DMS53 treated with DMSO at 0.1 percent for 48 hours (cell line): ENCODE data around the gene EPN1.

Experiments
- DNase-seq: peaks from one replicate; lab custom pipeline; 2025; ENCODE audit not compliant: unreplicated experiment; lab: John Stamatoyannopoulos, UW

The EPN1 gene

DNA sequence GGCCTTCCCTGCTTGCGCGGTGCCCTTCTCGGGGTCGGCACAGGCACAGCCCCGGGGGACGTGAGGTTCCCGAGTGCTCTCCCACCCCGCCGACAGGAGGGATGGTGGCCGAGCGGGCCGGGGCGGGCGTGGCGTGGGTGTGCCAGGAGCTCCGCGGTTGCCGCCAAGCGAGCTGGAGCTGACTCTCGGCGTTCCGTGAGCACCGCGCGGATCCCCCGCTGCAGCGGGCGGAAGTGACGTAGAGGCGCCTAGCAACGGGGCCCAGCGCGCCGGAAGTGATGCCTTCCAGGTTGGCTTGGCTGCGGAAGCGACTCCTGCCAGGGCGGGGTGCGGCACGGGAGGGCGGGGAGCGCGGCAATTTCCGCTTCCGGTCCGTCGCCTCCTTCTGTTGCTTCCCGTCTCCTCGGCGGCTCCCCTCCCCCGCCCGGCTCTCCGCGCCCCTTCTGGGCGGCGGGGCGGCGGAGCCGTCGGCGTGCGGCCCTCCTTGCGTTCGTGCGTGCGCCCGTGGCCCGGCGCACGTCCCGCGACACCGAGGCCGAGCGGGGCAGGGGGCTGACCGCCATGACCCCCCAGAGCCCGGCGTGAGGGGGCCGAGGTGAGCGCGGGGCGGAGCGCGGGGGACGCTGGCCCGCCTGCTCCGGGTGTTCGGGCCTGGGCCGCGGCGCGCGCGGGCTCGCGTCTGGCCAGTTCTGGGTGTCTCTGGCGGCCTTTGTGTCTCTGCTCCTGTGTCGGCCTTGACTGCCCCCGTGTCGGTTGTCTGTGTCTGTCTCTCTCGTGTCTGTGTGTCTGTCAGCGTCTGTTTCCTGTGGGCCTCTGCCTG lies at the start of gene EPN1:
TSS of gene EPN1 (plus strand) at position 386 of the 820 bp plus-strand sequence. CDS start 3,402 bp downstream, outside the sequence.
- DNase-seq: peak; percentile 90

DNA sequence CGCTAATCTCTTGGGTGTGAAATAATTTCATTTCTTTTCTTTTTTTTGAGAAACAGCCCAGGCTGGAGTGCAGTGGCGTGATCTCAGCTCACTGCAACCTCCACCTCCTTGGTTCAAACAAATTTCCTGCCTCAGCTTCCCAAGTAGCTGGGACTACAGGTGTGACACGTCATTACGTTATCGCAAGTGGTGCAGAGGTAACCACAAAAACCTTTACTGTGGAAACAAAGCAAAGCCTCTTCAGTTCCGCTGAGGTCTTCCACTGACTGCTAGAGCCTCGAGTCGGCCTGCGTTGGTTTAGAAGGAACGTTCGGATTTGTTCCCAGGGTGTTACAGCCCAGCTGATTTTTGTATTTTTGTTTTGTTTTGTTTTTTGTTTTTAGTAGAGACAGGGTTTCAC lies 48.7 kb upstream of the EPN1 start:
- no peak for DNase-seq

DNA sequence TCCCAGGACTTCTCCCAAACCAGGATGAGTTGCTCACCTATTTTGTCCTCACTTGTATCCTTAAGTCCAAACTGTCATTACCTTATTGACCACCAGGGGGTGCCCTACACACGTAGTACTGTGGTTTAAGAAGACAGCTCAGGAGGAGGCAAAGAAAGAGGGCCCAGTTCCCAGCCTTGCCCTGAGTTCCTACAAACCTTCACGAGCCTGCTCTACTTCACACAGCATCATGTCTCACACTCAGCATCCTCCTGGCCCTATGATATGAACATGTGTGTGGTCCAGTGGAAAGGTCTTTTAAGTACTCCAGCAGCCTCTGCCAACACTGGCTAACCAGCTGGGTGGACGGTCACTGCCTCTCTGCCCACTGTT lies 42.6 kb upstream of the EPN1 start:
- DNase-seq: peak; percentile 70

DNA sequence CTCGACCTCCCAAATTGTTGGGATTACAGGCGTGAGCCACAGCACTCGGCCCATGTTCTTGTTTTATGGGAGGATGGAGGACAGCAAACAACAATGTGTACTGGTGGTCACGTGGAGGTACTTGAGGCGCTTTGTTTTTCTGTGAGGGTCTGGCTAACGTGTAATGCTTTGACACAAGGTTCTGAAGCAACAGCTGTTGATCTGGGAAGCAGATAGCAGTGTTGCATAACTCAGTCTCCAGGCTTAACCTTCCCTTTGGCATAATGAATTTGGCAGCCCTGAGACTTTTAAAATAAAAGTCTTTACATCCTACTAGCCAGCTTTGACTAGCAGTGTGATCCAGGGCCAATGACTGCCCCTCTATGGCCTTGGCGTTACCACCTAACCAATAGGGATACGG lies 41.2 kb upstream of the EPN1 start:
- DNase-seq: no peak

DNA sequence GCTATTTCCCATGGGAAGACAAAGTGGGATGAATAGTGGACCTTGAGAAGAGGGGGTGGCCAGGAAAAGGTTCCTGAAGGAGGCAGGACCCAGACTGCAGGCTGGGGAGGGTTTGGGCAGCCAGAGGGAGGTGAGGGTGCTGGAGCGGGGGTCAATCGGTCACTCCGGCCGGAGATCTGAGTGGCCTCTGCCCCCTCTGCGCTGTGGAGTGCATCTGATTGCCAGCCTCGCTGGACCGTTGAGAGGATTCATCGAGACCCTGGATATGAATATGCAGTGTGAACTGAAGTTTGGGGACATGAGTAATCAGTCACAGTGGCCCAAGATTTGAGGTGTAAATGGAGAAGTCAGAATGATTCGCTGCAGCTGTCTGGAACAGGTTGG lies 39.7 kb upstream of the EPN1 start:
- DNase-seq: no peak

DNA sequence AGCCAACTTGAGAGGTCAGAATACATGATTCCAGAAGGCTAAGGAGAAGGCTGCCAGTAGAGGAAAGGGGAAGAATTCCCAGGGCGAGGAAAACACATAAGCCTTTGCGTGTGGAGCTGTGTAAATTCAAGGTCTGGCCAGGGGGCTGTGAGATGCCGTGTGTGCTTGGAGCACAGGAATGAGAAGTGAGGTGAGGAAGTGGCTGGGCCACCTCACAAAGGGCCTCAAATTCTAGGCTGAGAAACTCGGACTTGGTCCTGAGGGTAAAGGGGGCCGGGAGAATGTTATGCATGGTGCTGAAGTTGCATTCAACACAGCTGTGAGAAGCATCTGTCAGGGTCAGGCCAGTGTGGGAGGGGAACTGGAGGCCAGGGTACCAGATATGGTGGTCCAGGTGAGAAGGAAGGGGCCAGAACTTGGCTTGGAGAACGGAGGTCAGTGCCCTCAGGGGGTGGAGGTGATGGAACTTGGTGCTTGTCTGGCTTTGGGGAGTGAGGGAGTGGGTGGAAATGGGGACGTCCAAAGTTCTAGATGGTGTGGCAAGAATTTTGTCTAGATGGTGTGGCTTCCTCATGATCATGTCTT lies 39.1 kb upstream of the EPN1 start:
- DNase-seq: no peak

DNA sequence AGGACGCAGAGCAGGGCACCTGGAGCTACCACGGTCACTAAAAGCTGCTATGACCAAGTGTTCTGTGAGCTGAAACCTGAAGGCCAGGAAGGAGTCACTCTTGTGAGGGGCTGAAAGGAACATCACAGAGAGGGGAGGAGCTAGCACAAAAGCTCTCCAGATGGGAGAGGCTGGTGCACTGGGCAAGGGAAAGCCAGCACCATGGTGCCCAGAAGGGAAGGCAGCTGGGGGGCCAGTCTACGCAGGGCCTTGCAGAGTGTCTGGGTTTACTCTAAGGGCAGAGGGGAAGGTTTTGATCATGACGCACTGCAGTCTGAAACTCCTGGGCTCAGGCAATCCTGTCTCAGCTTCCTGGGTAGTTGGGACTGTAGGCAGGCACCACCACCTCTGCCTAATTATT lies 38.3 kb upstream of the EPN1 start:
- no peak for DNase-seq

DNA sequence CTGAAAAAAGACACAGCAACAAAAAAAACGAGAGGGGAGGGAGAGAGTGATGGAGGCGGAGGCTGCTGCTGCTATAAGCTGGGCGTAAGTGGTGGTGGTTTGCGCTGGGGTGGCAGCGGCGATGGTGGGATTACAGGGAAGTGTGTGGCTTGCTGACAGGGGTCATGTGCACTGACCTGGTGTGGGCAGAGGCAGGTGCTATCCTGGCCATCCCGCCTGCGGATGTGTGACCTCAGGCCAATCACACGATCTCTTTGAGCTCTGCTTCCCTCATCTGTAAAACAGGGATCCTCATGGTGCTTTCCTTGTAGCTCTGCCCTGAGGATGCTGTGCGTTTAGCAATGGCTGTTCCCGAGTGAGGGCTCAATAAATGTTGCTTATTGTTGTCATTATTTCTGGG lies 37.5 kb upstream of the EPN1 start:
- DNase-seq: no peak

DNA sequence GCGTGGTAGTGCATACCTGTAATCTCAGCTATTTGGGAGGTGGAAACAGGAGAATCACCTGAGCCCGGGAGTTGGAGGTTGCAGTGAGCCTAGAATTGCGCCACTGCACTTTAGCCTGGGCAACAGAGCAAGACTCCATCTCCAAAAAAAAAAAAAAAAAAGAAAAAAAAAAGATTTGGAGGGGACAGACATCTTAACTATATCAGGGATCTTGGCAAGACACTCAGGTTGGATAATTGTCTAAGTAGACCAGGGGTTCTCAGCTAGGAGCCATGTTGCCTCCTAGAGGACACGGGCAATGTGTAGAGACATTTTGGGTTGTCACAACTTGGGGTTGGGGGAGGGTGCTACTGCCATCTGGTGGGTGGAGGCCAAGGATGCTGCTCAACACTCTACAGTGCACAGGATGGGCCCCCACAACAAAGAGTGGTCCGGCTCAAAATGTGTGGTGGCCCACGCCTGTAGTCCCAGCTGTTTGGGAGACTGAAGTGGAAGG lies 36.1 kb upstream of the EPN1 start:
- DNase-seq: no peak

DNA sequence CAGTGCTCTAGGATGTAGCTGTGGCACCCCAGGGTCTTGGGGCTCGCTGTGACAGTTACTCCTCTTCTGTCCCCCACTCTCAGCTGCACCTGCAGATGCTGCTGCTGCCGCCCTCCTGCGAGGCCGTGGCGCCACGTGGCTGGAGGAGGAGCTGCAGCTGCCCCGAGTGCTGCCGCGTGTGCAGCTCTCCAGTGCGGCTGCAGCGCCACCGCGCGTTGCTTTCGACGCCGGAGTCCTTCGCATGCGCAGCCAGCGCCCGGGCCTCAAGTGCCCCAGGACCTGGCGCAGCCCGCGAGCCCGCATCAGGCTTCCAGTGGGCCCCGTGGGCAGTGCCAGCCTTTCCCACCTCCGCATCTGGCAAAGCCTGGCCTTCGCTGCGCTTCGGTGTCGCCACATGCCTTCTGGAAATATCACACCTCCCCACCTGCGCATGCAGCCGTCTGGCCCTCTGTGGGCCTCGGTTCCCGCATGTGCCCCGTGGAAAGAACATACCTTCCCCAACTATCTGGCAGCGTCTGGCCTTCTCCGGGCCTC lies 34.9 kb upstream of the EPN1 start:
- peak; percentile 82 for DNase-seq

DNA sequence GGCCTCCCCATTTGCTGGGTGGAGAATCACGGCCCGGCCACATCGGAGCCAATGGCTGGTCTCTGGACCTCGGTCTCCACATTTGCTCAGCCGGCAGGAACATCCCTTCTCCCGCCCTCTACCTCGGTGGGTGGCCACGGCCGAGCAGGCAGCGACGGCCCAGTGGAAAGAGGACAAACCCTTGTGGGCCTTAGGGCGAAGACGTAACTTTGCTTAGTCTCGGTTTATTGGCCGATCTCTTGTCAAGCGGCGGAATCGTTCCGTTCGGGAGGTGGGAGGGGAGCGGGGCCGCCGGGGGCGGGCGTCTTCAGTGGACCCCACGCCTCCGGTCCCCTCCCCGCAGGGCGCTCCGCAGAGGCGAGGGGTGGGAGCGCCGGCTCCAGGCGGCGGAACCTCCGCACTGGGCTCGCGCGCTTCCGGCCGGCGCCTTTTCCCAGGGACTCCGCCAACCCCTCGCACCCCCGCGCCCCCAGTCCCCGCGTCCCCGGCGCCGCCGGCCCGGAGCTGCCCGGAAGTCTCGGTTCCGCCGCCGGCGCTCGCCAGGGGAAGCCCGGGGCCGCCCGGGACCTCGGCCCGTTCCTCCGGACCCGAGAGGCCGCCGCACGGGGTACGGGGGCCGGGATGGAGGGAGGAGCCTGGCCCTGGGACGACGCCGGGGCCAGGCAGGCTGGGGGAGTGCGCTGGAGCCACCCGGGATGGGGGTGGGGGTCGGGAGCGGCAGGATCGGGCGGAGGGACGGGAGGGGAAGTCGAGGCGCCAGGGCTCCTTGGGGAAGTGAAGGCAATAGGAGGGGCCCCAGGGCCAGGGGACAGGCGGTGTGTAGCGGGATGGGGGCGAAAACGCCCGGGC lies 34.2 kb upstream of the EPN1 start, which contains the start of gene ZNF580:
TSS of gene ZNF580 (plus strand) at position 426 of the 849 bp plus-strand sequence. CDS start 1,507 bp downstream, outside the sequence.
- peak; percentile 75 for DNase-seq

DNA sequence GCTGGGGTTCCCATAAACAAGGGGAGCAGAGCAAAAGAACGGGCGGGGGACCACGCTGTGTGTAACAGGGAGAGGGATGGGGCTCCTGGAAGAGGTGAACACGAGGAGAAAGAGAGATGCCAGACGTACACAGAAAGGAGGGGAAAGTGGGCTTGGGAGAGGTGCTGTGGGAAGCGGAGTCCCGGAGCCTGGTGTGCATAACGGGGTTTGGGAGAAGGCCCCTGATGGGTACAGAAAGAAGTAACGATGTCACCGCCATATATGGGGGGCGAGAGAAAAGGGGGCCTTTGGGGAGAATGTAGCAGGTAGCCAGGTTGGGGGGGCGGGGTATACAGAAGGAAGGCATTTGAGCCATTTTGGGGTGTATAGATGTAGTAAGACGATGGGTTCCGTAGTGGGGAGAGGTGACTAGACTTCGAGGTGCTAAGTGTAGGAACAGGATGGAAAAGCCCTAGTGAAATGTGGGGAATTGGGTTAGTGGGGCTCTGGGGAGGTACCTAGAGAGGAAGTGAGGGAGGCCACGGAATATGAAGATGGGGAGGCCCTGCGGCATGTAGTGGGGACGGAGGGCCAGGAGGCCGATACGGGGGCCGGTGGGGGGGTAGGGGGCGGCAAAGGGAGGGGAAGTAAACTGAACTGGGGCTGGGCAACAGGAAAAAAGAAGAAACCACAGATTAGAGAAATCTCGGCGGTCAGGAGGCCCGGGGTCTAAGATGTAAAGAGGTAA lies 33.4 kb upstream of the EPN1 start:
- DNase-seq: peak; percentile 16

DNA sequence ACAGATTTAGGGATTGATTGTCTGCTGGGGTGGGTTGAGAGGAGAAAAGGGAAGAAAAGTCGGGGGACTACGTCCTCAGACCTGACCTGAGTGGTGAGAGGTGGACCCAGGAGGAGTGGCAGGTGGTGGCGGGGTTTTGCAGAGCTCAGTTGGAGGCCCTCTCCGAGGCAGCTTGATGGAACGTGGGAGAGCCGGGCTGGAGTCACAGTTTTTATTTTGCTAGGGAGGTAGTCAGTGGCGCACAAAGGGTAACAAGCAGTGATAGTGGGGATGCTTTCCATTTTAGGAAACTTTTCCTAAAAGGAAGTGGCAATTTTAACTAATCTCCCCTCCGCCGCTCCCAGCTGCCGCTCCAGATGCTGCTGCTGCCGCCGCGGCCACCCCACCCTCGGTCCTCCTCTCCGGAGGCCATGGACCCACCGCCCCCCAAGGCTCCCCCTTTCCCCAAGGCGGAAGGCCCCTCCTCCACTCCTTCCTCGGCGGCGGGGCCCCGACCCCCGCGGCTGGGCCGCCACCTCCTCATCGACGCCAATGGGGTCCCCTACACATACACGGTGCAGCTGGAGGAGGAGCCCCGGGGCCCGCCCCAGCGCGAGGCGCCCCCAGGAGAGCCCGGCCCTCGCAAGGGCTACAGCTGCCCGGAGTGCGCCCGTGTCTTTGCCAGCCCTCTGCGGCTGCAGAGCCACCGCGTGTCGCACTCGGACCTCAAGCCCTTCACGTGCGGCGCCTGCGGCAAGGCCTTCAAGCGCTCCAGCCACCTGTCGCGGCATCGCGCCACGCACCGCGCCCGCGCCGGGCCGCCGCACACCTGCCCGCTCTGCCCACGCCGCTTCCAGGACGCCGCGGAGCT lies 32.6 kb upstream of the EPN1 start:
- DNase-seq: peak; percentile 16

DNA sequence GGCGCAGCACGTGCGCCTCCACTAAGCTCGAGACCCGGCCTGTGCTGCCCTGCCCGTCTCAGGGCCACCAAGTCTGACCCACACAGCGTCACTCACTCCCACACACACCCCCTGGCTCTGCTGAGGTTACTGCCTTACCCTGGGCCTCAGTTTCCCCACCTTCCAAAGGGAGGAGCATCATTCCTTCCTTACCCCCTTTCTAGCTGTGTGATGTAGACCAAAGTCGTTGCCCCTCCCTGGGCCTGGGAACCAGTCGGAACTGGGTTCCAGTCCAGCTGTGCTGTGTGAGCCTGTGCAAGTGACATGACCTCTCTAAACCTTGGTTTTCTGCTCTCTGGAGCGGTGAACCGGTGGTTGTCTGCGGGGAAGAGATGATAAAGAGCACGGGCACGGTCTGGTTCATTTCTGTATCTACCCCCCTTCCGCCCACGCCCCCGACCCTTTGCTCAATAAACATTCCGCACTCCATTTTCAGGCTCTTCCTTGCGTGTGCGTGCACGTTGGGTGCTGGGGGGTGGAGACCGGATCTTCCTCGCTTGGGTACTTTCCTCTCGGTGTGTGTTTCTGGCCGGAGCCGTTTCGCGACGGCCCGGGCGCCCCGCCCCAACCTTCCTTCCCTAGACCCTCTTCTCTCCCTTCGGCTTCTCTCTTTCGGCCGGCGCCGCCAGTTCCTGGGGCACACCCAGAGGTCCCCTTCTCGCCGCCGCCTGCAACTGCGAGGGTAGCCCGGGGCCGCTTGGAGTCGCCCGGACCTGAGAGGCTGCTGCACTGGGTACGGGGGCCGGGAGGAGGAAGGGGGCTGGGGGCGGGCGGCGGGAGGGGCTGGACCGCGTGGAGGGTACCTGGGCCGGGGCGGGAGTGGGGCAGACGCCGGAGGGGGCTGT lies 31.8 kb upstream of the EPN1 start, which contains the start of gene ZNF581:
TSS of gene ZNF581 (plus strand) at position 647 of the 884 bp plus-strand sequence. CDS start 923 bp downstream, outside the sequence.
- DNase-seq: peak; percentile 71

DNA sequence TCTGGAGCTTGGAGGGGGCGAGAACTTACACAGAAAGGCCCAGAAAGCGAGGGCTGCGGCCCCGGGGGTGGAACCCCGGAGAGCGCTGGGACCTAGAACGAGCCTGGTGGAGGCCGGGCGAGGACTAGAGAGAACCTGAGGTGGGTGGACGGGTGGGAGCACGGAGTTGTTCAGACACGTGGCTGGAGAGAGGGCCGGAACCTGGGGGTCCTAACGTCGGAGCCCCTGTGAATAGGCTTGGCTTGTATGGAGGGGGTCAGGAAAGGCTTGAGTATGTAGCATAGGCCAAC lies 31.2 kb upstream of the EPN1 start:
- DNase-seq: no peak

DNA sequence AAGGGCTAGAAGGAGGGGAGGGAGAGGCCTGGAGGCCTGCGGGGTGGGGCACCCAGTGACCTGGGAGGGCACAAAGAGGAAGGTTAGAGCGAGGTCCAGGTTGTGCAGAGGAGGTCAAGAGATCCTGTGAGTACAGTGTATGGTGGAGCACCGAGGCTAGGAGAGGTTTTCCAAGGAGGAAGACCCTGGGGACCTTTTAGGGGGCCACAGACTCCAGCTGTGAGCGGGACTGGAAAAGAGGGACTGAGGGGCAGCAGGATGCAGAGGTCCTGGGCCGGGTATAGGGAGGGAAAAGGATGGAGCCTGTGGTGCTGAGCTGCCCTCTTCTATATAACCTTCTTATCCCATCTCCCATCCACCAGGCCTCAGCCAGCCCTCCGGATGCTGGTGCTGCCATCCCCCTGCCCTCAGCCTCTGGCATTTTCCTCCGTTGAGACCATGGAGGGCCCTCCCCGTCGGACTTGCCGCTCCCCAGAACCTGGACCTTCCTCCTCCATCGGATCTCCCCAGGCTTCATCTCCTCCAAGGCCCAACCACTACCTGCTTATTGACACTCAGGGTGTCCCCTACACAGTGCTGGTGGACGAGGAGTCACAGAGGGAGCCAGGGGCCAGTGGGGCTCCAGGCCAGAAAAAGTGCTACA lies 30.7 kb upstream of the EPN1 start:
- no peak for DNase-seq

DNA sequence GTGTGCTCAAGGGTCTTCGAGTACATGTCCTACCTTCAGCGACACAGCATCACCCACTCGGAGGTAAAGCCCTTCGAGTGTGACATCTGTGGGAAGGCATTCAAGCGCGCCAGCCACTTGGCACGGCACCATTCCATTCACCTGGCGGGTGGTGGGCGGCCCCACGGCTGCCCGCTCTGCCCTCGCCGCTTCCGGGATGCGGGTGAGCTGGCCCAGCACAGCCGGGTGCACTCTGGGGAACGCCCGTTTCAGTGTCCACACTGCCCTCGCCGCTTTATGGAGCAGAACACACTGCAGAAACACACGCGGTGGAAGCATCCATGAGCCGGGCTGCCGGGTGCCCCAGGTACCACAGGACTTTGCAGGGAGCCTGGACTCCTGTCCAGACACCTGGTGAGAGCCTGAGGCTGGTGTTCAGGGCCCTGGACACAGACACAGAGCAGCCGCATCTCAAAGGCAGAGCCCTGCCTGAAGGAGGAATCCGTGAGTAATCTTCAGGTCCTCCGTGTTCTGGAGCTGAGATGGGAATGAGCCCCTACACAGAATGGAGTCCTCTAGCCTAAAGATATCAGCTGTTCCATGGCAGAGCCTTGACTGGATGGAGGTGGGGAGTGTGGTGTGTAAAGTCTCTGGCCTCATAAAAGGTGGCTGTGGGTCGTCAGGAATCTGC lies 30.0 kb upstream of the EPN1 start:
- no peak for DNase-seq

DNA sequence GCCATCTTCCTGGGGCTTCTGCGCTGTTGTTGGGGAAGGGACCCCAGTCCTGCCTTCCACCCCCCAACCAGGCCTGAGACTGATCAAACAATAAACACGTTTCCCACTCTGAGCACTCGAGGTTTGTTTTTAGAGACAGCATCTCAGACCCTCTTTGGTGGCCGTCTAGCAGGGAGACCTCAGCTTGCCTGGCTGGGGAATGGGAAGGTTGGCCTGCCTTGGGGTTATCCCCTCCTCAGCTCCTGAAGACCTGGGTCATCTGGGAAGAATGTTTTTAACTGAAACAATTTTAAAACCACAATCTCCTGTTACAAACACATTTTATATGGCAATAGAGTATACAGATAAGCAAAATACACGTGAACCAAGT lies 29.5 kb upstream of the EPN1 start:
- DNase-seq: no peak
